ENCODE measurements around the gene TUSC2.
A peak's percentile ranks its signal among the peaks of the same experiment; 100 is the strongest.

The TUSC2 gene

GRCh38 chr3:50342813-50343633 is 15.0 kb upstream of the TUSC2 start:
- Histone ChIP-seq H3K27ac (ENCODE audit: low read depth, low read length) (no peak overlapping the region), H3K36me3 (ENCODE audit: control insufficient read depth in 1 of 2, insufficient read depth in 2 of 2, low read length in 2 of 2) (peaks cover 3 to 4% of the 10 kb centered on the region in 2 experiments), H3K9ac (ENCODE audit: low read length) (no peak overlapping the region), H3K27me3 (ENCODE audit: insufficient read depth, low read length) (peaks cover 31% of the 10 kb centered on the region), H3K4me3 (ENCODE audit: low read depth, low read length) (no peak overlapping the region), H4K91ac (ENCODE audit: low read depth, low read length) (no peak overlapping the region), H2AK5ac (ENCODE audit: low read length) (no peak overlapping the region), H3K23ac (ENCODE audit: low read length) (no peak overlapping the region), H4K12ac (ENCODE audit: low read depth, low read length) (no peak overlapping the region), H3K4me1 (ENCODE audit: control insufficient read depth in 1 of 2, insufficient read depth in 2 of 2, low read length in 2 of 2) (peaks cover 14 to 17% of the 10 kb centered on the region in 2 experiments), H3K4ac (ENCODE audit: low read depth, low read length) (no peak overlapping the region), H2AFZ (ENCODE audit: insufficient read depth, low read length, poor library complexity) (no peak overlapping the region), H2BK120ac (ENCODE audit: insufficient read depth, low read length, poor library complexity) (no peak overlapping the region), H2BK12ac (ENCODE audit: low read length) (no peak overlapping the region), H4K8ac (ENCODE audit: low read depth, low read length) (no peak overlapping the region), H3K4me2 (ENCODE audit: low read length) (no peak overlapping the region), H3K14ac (ENCODE audit: low read length) (no peak overlapping the region), H3K9me3 (ENCODE audit: insufficient read depth, low read depth, low read length) (peaks cover 7% of the 10 kb centered on the region), H3K79me1 (ENCODE audit: low read length) (no peaks in the 10 kb centered on the region), H2BK5ac (ENCODE audit: low read depth, low read length, poor library complexity) (no peak overlapping the region), H3K79me2 (ENCODE audit: control insufficient read depth, insufficient read depth, low read length, poor library complexity) (no peaks in the 10 kb centered on the region), H3K18ac (ENCODE audit: low read length) (no peak overlapping the region)
- WGBS (ENCODE audit: extremely low coverage, insufficient coverage, insufficient read length), result no CpG with 5 or more reads among the region's 13 CpGs
- DNase-seq, result peak in 1 of 2 donors; percentile 25

- no peak overlapping the region for H4K91ac ChIP-seq (ENCODE audit: low read depth, low read length)
- H3K9me3 ChIP-seq (ENCODE audit: insufficient read depth, low read depth, low read length), result peaks cover 6% of the 10 kb centered on the region
- no peak overlapping the region for H2BK12ac ChIP-seq (ENCODE audit: low read length)
- H3K79me2 ChIP-seq (ENCODE audit: control insufficient read depth, insufficient read depth, low read length, poor library complexity), result peaks cover 4% of the 10 kb centered on the region
- no peak overlapping the region for H2BK120ac ChIP-seq (ENCODE audit: insufficient read depth, low read length, poor library complexity)
- H3K4me3 ChIP-seq (ENCODE audit: low read depth, low read length), result no peak overlapping the region
- H2AFZ ChIP-seq (ENCODE audit: insufficient read depth, low read length, poor library complexity), result no peak overlapping the region
- WGBS (ENCODE audit: extremely low coverage, insufficient coverage, insufficient read length), result no CpG with 5 or more reads among the region's 13 CpGs
- no peak overlapping the region for H3K23ac ChIP-seq (ENCODE audit: low read length)
- H2AK5ac ChIP-seq (ENCODE audit: low read length), result no peak overlapping the region
- H4K8ac ChIP-seq (ENCODE audit: low read depth, low read length), result no peak overlapping the region
- H2BK5ac ChIP-seq (ENCODE audit: low read depth, low read length, poor library complexity), result no peak overlapping the region
- H3K36me3 ChIP-seq (ENCODE audit: control insufficient read depth in 1 of 2, insufficient read depth in 2 of 2, low read length in 2 of 2), result no peaks in the 10 kb centered on the region
- no peak overlapping the region for H3K4me2 ChIP-seq (ENCODE audit: low read length)
- H3K79me1 ChIP-seq (ENCODE audit: low read length), result peaks cover 5% of the 10 kb centered on the region
- no peak for DNase-seq
- H3K4me1 ChIP-seq (ENCODE audit: control insufficient read depth in 1 of 2, insufficient read depth in 2 of 2, low read length in 2 of 2), result peaks cover 19 to 21% of the 10 kb centered on the region in 2 experiments
- H3K14ac ChIP-seq (ENCODE audit: low read length), result no peak overlapping the region
- H3K27me3 ChIP-seq (ENCODE audit: insufficient read depth, low read length), result peaks cover 31% of the 10 kb centered on the region
- H3K9ac ChIP-seq (ENCODE audit: low read length), result no peak overlapping the region
- H3K18ac ChIP-seq (ENCODE audit: low read length), result no peak overlapping the region
- H3K27ac ChIP-seq (ENCODE audit: low read depth, low read length), result no peak overlapping the region
- H3K4ac ChIP-seq (ENCODE audit: low read depth, low read length), result no peak overlapping the region
- H4K12ac ChIP-seq (ENCODE audit: low read depth, low read length), result no peak overlapping the region
Measured at GRCh38 chr3:50341996-50342650, 14.1 kb upstream of the TUSC2 start.

GRCh38 chr3:50341537-50341936 is 13.5 kb upstream of the TUSC2 start:
- H3K9me3 ChIP-seq (ENCODE audit: insufficient read depth, low read depth, low read length), result peaks cover 6% of the 10 kb centered on the region
- no peak overlapping the region for H3K9ac ChIP-seq (ENCODE audit: low read length)
- no peak for DNase-seq
- no peak overlapping the region for H3K4me3 ChIP-seq (ENCODE audit: low read depth, low read length)
- H4K91ac ChIP-seq (ENCODE audit: low read depth, low read length), result no peak overlapping the region
- no peak overlapping the region for H3K23ac ChIP-seq (ENCODE audit: low read length)
- no peak overlapping the region for H3K4me2 ChIP-seq (ENCODE audit: low read length)
- no peak overlapping the region for H2AK5ac ChIP-seq (ENCODE audit: low read length)
- H2AFZ ChIP-seq (ENCODE audit: insufficient read depth, low read length, poor library complexity), result no peak overlapping the region
- H3K14ac ChIP-seq (ENCODE audit: low read length), result no peak overlapping the region
- H3K27ac ChIP-seq (ENCODE audit: low read depth, low read length), result no peak overlapping the region
- no peak overlapping the region for H2BK5ac ChIP-seq (ENCODE audit: low read depth, low read length, poor library complexity)
- no peaks in the 10 kb centered on the region for H3K36me3 ChIP-seq (ENCODE audit: control insufficient read depth in 1 of 2, insufficient read depth in 2 of 2, low read length in 2 of 2)
- no peak overlapping the region for H4K12ac ChIP-seq (ENCODE audit: low read depth, low read length)
- H3K18ac ChIP-seq (ENCODE audit: low read length), result no peak overlapping the region
- H3K4me1 ChIP-seq (ENCODE audit: control insufficient read depth in 1 of 2, insufficient read depth in 2 of 2, low read length in 2 of 2), result peaks cover 19 to 21% of the 10 kb centered on the region in 2 experiments
- WGBS (ENCODE audit: extremely low coverage, insufficient coverage, insufficient read length), result no CpG with 5 or more reads among the region's 9 CpGs
- H3K27me3 ChIP-seq (ENCODE audit: insufficient read depth, low read length), result peaks cover 31% of the 10 kb centered on the region
- peaks cover 9% of the 10 kb centered on the region for H3K79me2 ChIP-seq (ENCODE audit: control insufficient read depth, insufficient read depth, low read length, poor library complexity)
- no peak overlapping the region for H3K4ac ChIP-seq (ENCODE audit: low read depth, low read length)
- no peak overlapping the region for H2BK12ac ChIP-seq (ENCODE audit: low read length)
- no peak overlapping the region for H2BK120ac ChIP-seq (ENCODE audit: insufficient read depth, low read length, poor library complexity)
- H4K8ac ChIP-seq (ENCODE audit: low read depth, low read length), result no peak overlapping the region
- peaks cover 11% of the 10 kb centered on the region for H3K79me1 ChIP-seq (ENCODE audit: low read length)

DNA sequence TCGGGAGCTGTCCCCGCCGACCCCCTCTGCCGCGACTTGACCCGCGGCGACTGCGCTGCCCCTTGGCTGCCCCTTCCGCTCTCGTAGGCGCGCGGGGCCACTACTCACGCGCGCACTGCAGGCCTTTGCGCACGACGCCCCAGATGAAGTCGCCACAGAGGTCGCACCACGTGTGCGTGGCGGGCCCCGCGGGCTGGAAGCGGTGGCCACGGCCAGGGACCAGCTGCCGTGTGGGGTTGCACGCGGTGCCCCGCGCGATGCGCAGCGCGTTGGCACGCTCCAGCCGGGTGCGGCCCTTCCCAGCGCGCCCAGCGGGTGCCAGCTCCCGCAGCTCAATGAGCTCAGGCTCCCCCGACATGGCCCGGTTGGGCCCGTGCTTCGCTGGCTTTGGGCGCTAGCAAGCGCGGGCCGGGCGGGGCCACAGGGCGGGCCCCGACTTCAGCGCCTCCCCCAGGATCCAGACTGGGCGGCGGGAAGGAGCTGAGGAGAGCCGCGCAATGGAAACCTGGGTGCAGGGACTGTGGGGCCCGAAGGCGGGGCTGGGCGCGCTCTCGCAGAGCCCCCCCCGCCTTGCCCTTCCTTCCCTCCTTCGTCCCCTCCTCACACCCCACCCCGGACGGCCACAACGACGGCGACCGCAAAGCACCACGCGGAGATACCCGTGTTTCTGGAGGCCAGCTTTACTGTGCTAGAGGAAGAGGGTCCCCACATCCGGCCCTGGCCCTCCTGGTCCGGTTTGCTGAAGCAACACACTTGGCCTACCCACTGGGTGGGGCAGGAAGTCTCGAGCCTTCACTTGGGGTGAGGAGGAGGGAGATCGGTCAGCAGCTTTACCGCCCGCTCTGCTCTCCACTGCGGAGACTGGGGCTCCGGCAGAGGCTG is 12.7 kb upstream of the TUSC2 start, which contains the start of gene RASSF1:
RASSF1 (minus strand) TSS at position 389 of the 882 bp plus-strand sequence; CDS start at position 358, 31 bp downstream.
- no peak within 1 kb of the TSS for H4K8ac ChIP-seq (ENCODE audit: low read depth, low read length)
- peaks cover 12% of the 10 kb centered on the region for H3K79me1 ChIP-seq (ENCODE audit: low read length)
- H3K27me3 ChIP-seq (ENCODE audit: insufficient read depth, low read length), result peaks cover 31% of the 10 kb centered on the region
- H3K36me3 ChIP-seq (ENCODE audit: control insufficient read depth in 1 of 2, insufficient read depth in 2 of 2, low read length in 2 of 2), result peaks cover 0 to 2% of the 10 kb centered on the region in 2 experiments
- peak within 1 kb of the TSS; percentile 59 for H3K4me2 ChIP-seq (ENCODE audit: low read length)
- H2BK120ac ChIP-seq (ENCODE audit: insufficient read depth, low read length, poor library complexity), result no peak within 1 kb of the TSS
- H2BK12ac ChIP-seq (ENCODE audit: low read length), result no peak within 1 kb of the TSS
- H3K27ac ChIP-seq (ENCODE audit: low read depth, low read length), result no peak within 1 kb of the TSS
- H3K9me3 ChIP-seq (ENCODE audit: insufficient read depth, low read depth, low read length), result peaks cover 6% of the 10 kb centered on the region
- H3K4ac ChIP-seq (ENCODE audit: low read depth, low read length), result no peak within 1 kb of the TSS
- no peak within 1 kb of the TSS for H3K14ac ChIP-seq (ENCODE audit: low read length)
- H2AK5ac ChIP-seq (ENCODE audit: low read length), result no peak within 1 kb of the TSS
- WGBS (ENCODE audit: extremely low coverage, insufficient coverage, insufficient read length), result no CpG with 5 or more reads among the region's 85 CpGs
- H3K4me1 ChIP-seq (ENCODE audit: control insufficient read depth in 1 of 2, insufficient read depth in 2 of 2, low read length in 2 of 2), result peaks cover 19 to 23% of the 10 kb centered on the region in 2 experiments
- H3K18ac ChIP-seq (ENCODE audit: low read length), result no peak within 1 kb of the TSS
- no peak within 1 kb of the TSS for H4K91ac ChIP-seq (ENCODE audit: low read depth, low read length)
- H3K23ac ChIP-seq (ENCODE audit: low read length), result no peak within 1 kb of the TSS
- no peak for DNase-seq
- no peak within 1 kb of the TSS for H4K12ac ChIP-seq (ENCODE audit: low read depth, low read length)
- peak within 1 kb of the TSS; percentile 13 for H2AFZ ChIP-seq (ENCODE audit: insufficient read depth, low read length, poor library complexity)
- H3K4me3 ChIP-seq (ENCODE audit: low read depth, low read length), result peak within 1 kb of the TSS; percentile 46
- H3K79me2 ChIP-seq (ENCODE audit: control insufficient read depth, insufficient read depth, low read length, poor library complexity), result peaks cover 14% of the 10 kb centered on the region
- H3K9ac ChIP-seq (ENCODE audit: low read length), result no peak within 1 kb of the TSS
- no peak within 1 kb of the TSS for H2BK5ac ChIP-seq (ENCODE audit: low read depth, low read length, poor library complexity)
